HG03135 (cell line): ENCODE data around the gene ADGRD1.

Experiments used
- ATAC-seq: cut with Tn5 transposase; IDR thresholded peaks from one replicate; pipeline ENCODE4 v1.9.1; 2021; ENCODE audit warnings: mild to moderate bottlenecking, moderate library complexity; ENCODE audit not compliant: unreplicated experiment

The ADGRD1 gene

DNA sequence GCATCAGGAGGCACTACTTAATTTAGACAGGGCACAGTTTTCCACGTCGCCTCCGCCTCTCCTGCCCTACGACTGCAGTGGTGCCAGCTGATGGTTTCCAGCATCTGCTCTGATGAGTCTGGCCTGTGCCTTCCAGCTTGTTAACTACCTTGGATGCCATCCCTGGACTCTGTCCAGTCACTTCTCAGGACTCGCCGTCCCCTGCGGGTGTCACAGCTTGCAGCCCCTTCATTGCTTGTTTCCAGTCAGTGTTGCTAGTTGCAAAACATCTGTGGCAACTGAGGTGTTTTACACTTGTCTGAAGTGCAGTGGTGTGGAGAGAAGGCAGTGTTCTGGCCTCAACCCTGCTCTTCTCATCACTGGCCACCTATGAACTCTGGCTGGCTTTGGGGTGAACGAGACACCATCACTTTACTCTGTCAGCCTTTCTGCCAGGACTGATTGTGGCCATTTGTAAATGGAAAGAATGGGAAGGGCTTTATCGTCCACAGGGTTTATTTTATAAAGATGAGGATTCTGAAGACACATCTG is 8.3 kb downstream of the ADGRD1 start:
- ATAC-seq: no peak

DNA sequence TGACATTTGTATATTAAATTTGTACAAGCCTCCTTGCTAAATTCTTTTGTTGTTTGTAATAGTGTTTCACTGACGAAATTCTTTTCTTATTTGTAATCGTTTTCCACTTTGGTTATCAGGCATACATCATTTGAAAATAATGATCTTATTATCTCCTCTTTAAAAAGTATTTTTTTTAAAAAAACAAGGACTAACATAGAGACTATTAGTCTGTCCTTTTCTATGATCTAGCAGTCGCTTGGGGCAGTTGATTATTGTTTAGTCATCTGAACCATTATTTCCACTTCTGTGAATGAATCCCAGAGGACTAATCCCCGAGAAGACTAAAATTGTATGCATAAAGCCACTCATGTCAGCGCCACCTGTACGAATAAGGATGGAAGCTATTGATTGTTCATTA is 11.5 kb downstream of the ADGRD1 start:
- no peak for ATAC-seq

DNA sequence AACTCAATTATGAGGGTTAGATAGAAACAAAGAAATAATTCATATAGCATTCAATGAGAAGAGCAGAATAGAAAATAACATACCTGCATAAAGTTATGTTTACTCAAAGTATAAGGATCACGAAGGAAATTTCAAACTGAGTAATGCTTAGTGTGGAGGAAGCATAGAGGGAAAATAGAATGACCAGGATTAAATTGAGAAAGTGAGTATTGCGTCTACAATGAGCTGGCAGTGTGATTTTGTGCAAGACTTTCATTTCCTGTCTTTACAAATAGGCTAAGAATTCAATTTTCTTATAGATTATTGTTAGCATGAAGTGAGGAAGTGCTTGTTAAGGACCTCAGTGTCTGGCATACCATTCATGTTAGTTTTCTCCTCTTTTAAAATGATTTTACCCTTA is 12.0 kb downstream of the ADGRD1 start:
- no peak for ATAC-seq

DNA sequence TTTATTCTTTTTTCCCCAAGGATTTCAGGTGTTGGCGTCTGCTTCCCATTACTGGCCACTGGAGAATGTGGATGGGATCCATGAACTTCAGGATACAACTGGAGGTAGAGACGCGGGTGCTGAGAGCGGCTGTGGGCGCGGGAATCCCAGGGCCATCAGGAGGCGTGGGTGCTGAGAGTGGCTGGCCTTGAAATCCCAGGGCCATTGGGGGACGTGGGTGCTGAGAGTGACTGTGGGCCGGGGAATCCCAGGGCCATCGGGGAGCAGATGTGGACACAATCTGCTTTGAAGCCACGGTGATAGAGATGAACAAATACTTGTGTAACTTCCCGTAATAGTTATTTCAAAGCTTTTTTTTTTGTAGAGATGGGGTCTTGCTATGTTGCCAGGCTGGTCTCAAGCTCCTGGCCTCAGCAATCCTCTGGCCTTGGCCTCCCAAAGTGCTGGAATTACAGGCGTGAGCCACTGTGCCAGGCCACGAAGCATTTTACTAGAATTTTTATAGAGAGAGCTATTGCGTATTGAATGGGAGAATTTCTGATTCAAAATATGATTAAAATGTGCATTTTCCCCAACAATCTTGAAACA is 12.8 kb downstream of the ADGRD1 start:
- ATAC-seq: no peak

DNA sequence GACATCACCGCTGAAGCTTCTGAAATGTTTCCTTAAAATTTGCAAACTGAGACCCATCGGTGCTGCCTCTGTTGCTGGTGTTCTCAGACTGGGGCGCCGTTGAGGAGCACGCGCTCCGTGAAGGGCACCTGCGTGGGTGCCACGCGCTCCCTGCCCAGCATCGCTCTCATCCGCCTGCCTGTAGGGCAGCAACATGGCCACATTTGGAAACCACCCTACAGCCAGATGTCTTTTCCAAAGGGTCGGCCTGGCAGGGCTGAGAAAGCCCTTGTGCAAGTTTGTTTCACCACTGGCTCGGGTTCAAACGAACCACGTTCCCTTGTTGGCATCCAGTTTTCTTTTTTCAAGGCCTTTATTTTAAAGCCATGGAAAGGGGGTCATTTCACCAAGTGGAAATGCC is 13.9 kb downstream of the ADGRD1 start:
- no peak for ATAC-seq

DNA sequence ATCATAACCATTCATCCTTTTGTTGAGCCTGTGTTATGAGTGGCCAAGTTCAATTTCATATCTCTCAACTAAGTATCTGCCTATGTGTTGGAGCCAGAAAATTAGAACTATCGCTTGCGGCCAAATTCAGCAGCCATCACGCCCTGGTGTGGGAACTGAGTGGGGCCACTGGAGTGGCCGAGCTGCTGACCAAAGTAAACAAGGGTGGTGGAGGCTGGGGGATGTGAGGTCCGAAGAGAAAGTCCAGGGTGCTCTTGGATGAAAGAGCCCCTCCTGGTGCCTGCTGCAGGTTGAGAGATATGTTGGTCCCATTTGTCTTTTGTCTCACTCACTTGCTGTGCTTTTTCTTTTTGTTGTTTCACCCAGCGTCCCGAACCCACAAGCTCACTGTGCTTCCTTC is 14.9 kb downstream of the ADGRD1 start:
- no peak for ATAC-seq

DNA sequence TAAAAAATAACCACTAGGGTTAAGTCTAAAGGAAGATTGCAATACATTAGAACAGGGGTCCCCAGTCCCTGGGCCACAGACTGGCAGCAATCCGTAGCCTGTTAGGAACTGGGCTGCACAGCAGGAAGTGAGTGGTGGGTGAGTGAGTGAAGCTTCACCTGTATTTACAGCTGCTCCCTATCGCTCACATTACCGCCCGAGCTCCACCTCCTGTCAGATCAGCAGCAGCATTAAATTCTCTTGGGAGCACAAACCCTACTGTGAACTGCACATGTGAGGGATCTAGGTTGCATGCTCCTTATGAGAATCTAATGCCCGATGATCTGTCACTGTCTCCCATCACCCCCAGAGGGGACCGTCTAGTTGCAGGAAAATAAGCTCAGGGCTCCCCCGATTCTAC is 15.5 kb downstream of the ADGRD1 start:
- no peak for ATAC-seq

DNA sequence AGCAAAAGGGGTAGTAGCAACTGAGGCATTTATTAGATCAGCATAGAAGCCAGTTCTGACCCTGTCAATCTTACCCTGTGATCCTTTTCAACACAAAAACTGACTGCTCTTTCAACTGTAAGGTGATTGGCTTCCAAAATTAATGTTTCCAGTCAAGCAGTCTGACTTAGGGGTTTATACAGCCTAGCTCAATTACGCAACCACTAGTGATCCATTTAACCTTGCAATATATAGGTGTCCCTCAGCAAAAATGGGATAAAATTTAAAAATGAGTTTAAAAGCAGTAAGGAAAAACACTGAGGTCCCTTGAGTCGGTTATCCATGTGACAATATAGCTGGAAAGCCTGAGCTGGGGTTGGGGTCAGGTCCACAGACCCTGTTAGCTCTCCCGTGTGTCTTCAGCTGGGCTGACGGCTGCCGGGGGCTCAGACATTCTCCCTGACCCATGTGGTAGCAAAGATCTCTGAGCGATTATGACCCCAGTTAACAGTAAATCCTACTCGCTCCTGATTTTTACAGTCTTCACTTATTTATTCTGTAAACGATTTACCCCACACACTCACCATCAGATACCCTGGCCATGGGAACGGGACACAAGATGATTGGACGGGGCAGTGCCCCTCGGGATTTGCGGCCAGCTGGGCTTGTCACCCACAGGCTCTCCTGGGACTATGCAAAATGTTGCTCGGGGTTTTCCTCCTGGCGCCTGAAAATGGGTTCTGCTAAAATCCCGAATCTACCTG is 16.6 kb downstream of the ADGRD1 start:
- ATAC-seq: no peak

DNA sequence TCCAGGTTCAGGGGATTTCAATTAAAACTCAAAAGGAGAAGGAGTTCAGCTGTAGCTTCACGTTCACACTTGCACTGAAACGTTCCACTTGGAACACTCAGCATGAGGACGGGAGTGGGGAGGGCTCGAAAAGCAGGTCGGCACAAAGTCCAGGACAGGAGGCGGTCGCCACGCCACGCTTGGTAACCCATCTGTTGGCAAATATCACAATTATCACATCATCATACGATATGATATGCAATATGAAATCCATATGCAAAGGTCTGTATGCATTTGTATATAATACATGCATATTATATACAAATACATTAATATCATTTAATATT is 17.2 kb downstream of the ADGRD1 start:
- no peak for ATAC-seq

DNA sequence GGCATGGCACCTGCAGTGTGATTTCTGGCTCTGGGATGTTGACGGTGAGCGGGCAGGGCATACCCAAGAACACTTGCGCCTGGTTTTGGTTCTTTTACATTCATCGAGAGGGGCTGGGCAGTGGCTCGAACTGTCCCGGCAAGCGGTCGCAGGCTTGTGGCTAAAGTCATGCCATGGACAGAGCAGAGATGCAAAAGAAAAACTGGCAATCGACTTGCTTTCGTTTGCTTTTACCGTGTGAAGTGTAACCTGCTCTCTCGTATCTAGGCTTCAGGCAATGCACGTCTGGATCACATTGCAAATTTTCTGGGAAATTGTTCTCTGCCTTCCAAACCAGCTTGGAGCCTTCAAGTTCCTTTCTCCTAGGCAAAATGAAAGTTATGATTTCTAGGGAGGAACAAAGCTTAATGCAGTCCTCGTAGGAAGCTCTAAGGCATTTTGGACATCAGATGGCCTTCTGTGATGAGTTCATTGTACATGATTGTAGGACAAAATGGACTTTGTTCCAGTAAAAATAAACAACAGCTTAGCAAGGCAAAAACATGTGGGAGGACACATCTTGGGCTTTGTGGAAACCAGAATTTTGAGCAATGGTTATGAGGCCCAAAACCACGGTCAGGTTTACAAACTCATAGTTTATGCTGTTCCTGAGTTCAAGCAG is 18.3 kb downstream of the ADGRD1 start:
- no peak for ATAC-seq

DNA sequence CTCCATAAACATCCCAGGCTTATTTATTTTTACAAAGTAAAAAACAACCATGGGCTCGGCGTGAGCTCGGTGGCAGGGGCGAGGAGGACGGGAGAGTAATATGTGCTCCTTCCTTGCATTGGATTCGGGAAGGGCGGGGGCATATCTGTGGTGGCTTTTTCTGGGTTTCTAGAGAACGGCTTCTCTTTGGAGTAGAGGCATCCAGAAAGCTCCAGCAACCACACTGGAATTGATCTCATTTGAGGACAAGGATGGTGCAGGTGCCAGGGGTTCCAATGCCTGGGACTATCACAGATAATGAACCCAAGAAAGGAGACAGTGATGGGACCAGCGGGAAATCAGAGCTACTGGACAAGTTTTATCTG is 18.9 kb downstream of the ADGRD1 start:
- no peak for ATAC-seq

DNA sequence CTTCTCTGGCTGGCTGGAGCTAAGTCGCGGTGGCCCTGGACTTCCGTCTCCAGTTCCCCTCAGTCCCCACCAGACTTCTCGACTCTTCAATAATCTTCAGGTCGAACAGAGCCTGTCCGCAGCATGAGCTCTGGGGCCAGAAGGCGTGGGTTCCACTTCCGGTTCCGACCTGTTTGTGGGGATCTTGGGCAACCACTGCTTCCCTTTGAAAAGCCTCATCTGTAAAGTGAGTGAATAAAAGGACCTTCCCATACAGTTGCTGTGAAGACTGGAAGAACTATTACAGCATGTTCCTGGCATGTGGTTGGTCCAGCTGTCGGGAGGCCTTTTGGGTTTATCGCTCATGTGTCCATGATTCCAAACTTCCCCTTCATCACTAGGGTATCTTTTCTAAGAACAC is 19.4 kb downstream of the ADGRD1 start:
- ATAC-seq: no peak

DNA sequence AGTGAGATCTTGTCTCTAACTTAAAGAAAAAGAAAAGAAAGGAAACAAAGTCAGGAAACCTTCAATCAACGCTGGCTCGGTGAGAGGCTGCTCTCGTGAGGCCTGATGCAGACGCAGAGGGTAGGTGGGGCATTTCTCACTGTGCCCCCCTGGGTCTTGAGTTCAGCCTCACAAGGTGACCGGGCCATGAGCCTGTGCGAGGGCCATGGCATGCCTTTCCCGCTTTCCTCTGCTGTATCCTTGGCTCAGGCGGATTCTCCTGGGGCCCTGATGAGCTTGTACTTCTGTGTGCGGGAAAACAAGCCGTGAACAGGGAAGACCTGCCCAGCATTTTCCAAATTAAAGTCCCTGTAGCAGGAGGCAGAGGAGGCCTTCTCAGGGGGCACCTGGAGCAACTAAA is 20.2 kb downstream of the ADGRD1 start:
- no peak for ATAC-seq

DNA sequence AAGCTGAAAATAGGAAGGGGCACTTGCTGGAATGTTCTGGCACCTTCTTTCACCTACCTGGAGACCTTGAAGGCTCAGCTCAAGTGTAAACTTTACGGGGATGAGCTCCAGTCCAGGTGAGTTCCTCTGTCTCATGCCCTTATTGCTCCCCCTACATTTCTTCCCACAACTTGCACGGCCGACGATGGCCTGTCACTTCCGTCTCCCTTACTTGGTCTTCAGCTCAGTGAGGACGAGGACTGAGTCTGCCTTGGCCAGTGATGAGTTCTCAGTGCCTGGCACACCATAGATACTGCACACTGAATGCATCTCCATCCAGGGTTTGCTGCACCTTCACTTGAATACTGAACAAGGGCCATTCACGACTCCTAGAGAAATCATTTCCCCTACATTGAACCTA is 21.4 kb downstream of the ADGRD1 start:
- ATAC-seq: no peak

DNA sequence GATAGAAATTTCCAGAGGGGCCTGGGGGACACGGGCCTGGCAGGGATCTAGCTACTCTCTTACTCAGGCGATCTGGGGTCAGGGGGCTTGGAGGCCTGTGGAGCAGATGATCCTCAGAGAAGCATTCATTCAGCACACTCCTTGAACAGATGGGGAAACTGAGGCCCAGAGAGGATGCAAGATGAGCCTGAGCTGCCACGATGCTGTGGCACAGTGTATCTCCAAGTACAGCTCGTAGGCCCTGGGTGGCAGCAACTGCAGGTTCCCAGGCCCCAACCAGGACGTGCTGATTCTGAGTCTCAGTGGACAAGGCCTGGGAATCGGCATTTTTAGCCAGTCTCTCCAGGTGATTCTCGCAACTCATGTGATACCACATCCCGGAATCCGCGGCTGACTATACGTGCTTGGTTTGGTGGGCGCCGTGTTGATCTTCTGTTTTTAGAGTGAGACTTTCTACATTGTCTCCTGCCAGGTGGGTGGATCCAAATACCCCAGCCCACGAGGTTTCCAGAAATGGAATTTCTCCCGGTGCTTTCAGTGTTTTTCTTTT is 22.5 kb downstream of the ADGRD1 start:
- no peak for ATAC-seq

DNA sequence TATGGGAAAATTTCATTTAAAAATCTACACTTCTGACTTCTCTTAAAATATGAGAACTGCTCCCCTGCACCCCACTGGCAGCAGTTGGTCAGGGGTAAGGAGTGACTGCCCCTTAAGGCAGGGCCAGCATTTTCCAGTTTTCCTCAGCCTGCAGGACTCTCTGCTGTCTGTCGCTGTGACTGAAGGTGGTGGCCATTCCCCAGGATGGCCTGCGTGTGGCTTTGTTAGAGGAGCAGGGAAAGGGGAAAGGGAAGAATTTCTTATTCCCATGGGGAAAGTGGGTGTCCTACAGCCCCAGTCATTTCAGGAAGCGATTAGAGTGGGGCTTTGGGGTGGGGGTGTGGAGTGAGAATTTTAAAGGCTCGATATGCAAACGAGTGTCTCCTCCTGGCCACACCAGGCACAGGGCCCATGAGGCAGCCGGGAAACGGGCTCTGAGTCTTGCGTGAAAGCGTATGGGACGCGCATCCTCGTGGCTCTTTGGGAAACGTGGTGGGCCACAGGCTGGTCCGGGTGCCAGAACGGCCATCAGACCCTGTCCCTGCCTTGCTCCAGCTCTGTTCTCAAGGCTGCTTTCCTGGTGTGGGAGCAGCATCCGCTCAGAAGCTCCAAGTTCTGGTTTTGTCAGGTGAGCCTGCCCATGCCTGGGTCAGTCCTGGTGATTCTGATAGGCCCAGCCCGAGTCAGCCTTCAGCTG is 23.5 kb downstream of the ADGRD1 start:
- ATAC-seq: no peak

DNA sequence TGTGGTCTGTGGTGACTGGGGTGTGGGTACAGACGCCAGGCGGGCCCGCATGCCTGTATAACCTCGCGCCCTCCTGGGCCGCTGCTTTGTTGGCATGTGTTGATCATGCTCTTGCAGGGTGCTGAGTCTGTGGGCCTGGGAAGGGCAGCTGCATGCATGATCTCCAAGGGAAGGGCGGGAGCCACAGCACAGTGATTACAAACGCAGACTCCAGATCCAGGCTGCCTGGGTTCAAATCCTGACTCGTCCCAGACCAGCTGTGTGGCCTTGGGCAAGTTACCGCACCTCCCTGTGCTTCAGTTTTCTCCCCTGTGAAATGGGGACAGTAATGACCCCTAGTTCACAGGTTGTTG is 24.0 kb downstream of the ADGRD1 start:
- no peak for ATAC-seq

DNA sequence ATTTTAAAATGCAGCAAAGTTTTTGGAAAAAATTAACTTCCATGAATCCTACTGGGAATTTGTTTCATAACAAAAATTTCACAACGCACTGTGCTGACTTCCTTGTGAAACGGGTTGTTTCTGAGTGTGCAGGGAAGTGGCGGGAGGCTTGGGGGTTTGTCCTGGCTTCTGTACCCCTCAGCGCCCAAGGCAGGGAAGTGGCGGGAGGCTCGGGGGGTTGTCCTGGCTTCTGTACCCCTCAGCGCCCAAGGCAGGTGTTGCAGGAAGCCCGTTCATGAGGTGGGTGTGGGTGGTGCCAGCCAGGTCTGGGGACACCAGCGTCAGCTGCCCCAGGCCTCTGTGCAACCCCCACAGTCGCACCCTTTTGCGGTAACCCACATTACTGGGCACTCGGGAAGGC is 25.1 kb downstream of the ADGRD1 start:
- no peak for ATAC-seq

DNA sequence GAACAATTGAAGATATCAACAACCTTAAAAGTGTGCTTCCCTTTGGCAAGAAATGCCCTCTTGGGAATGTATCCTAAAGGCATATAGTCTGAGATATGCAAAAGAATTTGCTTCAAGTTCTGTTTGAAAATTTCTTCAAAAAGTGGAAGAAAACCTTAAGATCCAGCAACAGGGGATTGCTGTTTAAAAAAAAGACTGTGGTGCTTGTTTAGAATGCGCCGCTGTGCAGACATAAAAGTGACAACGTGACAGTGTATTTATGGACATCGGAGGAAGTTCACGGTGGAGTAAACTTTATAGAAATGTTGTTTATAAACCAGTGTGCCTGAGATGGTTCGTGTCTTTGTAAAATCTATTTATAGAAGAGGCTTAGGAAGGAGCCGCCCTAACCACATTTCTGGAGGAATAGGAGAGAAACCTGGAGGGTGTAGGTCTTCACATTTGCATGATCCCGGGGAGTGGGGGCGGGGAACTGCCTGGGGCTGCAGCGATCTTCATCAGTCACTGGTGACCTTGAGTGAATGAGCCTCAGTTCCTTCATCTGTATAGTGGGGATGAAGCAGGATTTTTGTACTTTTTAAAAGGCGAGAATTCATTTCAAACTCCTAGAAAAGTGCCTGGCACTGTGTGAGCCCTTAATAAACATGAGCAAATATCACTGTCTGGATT is 27.5 kb downstream of the ADGRD1 start:
- ATAC-seq: no peak

DNA sequence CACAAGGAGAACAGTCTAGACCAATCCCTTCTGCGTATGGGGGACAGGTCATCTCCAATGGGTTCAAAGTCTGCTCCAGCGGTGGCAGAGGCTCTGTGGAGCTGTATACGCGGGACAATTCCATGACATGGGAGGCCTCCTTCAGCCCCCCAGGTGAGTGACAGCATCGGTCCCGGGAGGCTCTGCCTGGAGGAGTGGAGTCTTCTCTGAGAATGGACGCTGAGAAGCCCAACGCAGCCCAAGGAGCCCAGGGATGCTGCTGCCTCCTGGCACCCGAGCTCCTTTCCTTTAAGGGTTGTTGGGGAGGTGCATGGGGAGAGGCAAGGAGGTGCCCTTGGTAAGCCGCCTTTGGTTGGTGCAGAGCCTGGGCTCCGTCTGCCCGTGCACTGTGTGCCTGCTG is 28.2 kb downstream of the ADGRD1 start:
- ATAC-seq: no peak

DNA sequence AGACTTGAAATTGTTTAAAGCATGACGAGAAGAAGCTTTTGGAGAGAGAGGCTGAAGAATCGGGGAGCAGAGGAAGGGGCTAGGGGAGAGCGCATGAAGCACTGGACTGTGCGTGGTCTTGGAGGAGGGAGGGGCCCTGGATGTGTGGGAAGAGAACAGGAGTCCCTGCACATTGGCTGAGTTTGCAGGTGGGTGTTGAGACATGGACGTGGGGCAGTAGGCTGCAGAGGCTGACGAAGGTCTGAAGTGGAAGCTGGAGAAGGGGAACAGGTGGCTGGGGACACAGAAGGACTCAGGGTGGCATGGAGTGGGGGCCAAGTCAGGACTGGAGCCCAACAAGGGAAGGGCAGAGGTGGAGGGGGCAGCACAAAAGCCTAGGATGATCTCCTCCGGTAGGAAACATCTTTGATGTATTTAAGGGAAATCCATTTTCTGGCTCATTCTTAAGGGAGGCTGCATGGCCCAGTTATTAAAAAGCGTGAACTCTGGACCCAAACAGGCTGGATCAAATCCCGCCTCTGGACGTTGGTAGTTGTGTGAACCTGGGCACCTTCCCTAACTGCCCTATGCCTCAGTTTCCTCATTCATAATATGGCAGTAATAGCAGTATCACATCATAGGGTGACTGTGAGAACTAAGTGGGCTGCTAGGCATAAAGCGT is 29.0 kb downstream of the ADGRD1 start:
- no peak for ATAC-seq
